ENCODE measurements around the gene RARS2. TPM values are rescaled to one million over a fixed set of nuclear protein-coding genes. Genes with fewer than 3 reads are reported as not detected.

RARS2 gene
- total and polyA plus RNA-seq, 2 of the 8 experiments (the other 6 are each of a cell fraction or from before 2014, with no cell fraction given) = 10.2 to 40.5 TPM

GRCh38 chr6:87590990-87591389 lies 1.2 kb upstream of the RARS2 start (continued):
- no peak for TF ChIP-seq JUND (IDR thresholded peaks at IDR 0.05; ENCODE audit: low read length)
- TF ChIP-seq SRF (IDR thresholded peaks at IDR 0.05; ENCODE audit: low read depth, low read length) = no peak
- no peak for TF ChIP-seq NANOG (IDR thresholded peaks at IDR 0.05; ENCODE audit: insufficient read depth, low read depth, low read length, poor library complexity, severe bottlenecking)
- no peak for TF ChIP-seq CHD1 (IDR thresholded peaks at IDR 0.05; ENCODE audit: low read depth, low read length)
- TF ChIP-seq SP1 (IDR thresholded peaks at IDR 0.05; ENCODE audit: low read depth, low read length) = no peak
- TF ChIP-seq, protein P1, sequence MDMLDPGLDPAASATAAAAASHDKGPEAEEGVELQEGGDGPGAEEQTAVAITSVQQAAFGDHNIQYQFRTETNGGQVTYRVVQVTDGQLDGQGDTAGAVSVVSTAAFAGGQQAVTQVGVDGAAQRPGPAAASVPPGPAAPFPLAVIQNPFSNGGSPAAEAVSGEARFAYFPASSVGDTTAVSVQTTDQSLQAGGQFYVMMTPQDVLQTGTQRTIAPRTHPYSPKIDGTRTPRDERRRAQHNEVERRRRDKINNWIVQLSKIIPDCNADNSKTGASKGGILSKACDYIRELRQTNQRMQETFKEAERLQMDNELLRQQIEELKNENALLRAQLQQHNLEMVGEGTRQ (IDR thresholded peaks at IDR 0.05; ENCODE audit: low read length) = no peak
- TF ChIP-seq KDM1A (IDR thresholded peaks at IDR 0.05; ENCODE audit: borderline replicate concordance, low read length) = no peak
- no peak for TF ChIP-seq PHF8 (conservative IDR thresholded peaks at IDR 0.05; ENCODE audit: low read depth, low read length)
- TF ChIP-seq EGR1 (IDR thresholded peaks at IDR 0.05; ENCODE audit: borderline replicate concordance, low read depth, low read length) = no peak

All from H1 (cell line).